Motor neuron (in vitro differentiated cells): Measurements from ENCODE around the gene EDN1. TPM values are rescaled to one million over a fixed set of nuclear protein-coding genes. Genes with fewer than 3 reads are reported as not detected.
"Not testable (repeated sequence)": the region's sequence is repeated elsewhere in the genome, so short reads cannot be mapped to it uniquely, and the experiment has no call there.

Experiments used
- ATAC-seq, 8 experiments: fragments of 200-7000 bp; cut with Tn5 transposase; replicated peaks in 6 of 8; 2 replicates each; pipeline ENCODE4 v1.8.0; 2021; ENCODE audit warnings: mild to moderate bottlenecking in 8 of 8, moderate library complexity in 8 of 8
- H3K27ac ChIP-seq, 2 donors: fragments of 250-450 bp; sonication (Bioruptor Pico); 2 replicates each; pipeline ENCODE4 v1.9.0; 2021; ENCODE audit warnings: antibody characterized with exemption in 2 of 2, mild to moderate bottlenecking in 2 of 2, moderate library complexity in 1 of 2
- H3K4me1 ChIP-seq, 2 donors: fragments of 250-450 bp; sonication (Bioruptor Pico); replicated peaks in 1 of 2; 2 replicates each; pipeline ENCODE4 v1.6.1; 2021; ENCODE audit warnings: antibody characterized with exemption in 2 of 2, mild to moderate bottlenecking in 2 of 2, moderate library complexity in 1 of 2
- H3K4me3 ChIP-seq, 5 donors: fragments of 250-450 bp; sonication (Bioruptor Pico); 2 replicates each; pipeline ENCODE4 v1.9.0; 2021; ENCODE audit warnings: antibody characterized with exemption in 5 of 5, mild to moderate bottlenecking in 5 of 5, moderate library complexity in 4 of 5
- WGBS, 10 experiments: fragments of 450-650 bp; shearing (Covaris generic); methylation state at CpG; one replicate each; pipeline ENCODE4 v1.0.0; 2022; 5-methylcytosine and 5-hydroxymethylcytosine counted together
- in situ Hi-C, 9 experiments: fragments of 400-800 bp; cut with MboI; loops; one replicate each; pipeline ENCODE4 v1.15.0; 2021; ENCODE audit warnings: low sequenced_read_pairs in 9 of 9, low pct_unique_long_range_greater_than_20kb in 2 of 9; ENCODE audit not compliant: unreplicated experiment in 9 of 9
- total RNA-seq, 8 experiments: library from RNA; unstranded; fragments of 300-600 nt; gene quantifications; 2 replicates each; pipeline versions ENCODE4 v1.2.3 to v1.2.4, GENCODE V29; 2022

Gene EDN1
- total RNA-seq, 8 experiments from 2014 or later, result 0.22 to 5.8 (median 0.55) TPM; not detected in 1

DNA sequence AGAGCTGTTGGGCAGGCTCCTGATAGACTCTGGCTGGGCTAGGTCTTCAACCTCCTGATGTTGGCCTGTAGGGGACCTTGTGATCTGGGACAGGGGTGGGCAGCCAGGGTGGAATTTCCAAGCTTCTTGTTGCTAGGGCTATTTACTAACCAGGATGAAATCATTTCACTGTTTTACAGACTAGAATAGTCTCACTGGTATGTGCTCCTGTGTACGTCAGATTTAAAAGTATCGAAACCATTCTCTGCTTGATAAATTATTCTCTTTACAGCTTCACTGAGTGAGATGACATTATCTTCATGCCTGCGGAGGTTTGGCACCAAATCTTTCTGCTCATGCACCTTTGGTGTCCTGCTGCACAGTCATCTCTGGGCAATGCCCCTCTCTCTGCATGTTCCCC is 10.9 kb downstream of the EDN1 start:
- Histone ChIP-seq H3K4me3 (no peak overlapping the region), H3K4me1 (no peaks in the 10 kb centered on the region), H3K27ac (no peak overlapping the region)
- ATAC-seq, result no peak
- 72 to 100% (median 92%) methylated on average over 1 to 3 of the region's 3 CpGs; no CpG with 5 or more reads in 1 of the 10 experiments for WGBS, 10 experiments
- in situ Hi-C loops, result no loop called here

GRCh38 chr6:12304487-12304886 is 14.3 kb downstream of the EDN1 start:
- H3K27ac ChIP-seq, result no peak overlapping the region
- in situ Hi-C loops, result no loop called here
- H3K4me3 ChIP-seq, result no peak overlapping the region
- ATAC-seq, result no peak
- 64 to 100% (median 86%) methylated on average over 1 to 2 of the region's 2 CpGs; no CpG with 5 or more reads in 1 of the 10 experiments for WGBS, 10 experiments
- no peaks in the 10 kb centered on the region for H3K4me1 ChIP-seq

DNA sequence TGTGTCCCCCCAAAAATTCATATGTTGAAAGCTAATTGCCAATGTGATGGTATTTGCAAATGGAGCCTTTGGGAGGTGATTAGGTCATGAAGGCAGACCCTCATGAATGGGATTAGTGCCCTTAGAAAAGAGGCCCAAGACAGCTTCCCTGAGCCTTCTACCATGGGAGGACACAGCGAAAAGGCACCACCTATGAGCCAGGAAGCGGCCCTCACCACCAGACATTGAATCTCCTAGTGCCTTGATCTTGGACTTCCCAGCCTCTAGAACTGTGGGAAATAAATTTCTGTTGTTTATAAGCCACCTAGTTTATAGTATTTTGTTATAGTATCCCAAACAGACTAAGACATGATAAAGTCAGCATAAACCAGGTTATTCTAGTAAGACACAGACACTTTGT is 18.9 kb downstream of the EDN1 start:
- ATAC-seq, result no peak

GRCh38 chr6:12311106-12311505 is 20.9 kb downstream of the EDN1 start:
- in situ Hi-C loops, result no loop called here
- Histone ChIP-seq H3K4me3 (no peak overlapping the region), H3K27ac (no peak overlapping the region), H3K4me1 (peaks cover 3% of the 10 kb centered on the region in 2 donors)
- no peak for ATAC-seq
- WGBS, 10 experiments, result 80 to 100% (median 100%) methylated on average over 1 to 2 of the region's 2 CpGs; no CpG with 5 or more reads in 3 of the 10 experiments

More for the DNA sequence above, 18.9 kb downstream of the EDN1 start:
- no peak overlapping the region for H3K4me3 ChIP-seq
- in situ Hi-C loops, result no loop called here
- H3K27ac ChIP-seq, result no peak overlapping the region
- WGBS, 10 experiments, result 100% methylated on average over 1 to 2 of the region's 2 CpGs; no CpG with 5 or more reads in 7 of the 10 experiments
- H3K4me1 ChIP-seq, result peaks cover 3% of the 10 kb centered on the region in 2 donors

GRCh38 chr6:12312736-12313135 is 22.6 kb downstream of the EDN1 start:
- H3K4me3 ChIP-seq, result no peak overlapping the region
- in situ Hi-C loops, result no loop called here
- 0 to 93% (median 56%) methylated on average over 1 to 2 of the region's 2 CpGs; no CpG with 5 or more reads in 4 of the 10 experiments for WGBS, 10 experiments
- H3K4me1 ChIP-seq, result peaks cover 3% of the 10 kb centered on the region in 2 donors
- ATAC-seq, result no peak
- no peak overlapping the region for H3K27ac ChIP-seq

- no peak overlapping the region for H3K4me3 ChIP-seq
- peaks cover 3% of the 10 kb centered on the region in 2 donors for H3K4me1 ChIP-seq
- no peak overlapping the region for H3K27ac ChIP-seq
- in situ Hi-C loops, result no loop called here
- 0 to 100% (median 71%) methylated on average over 1 to 12 of the region's 12 CpGs for WGBS, 10 experiments
- ATAC-seq, result peak in 1 of 8 experiments; percentile 45
These were observed 23.3 kb downstream of the EDN1 start for GRCh38 chr6:12313306-12313991.

GRCh38 chr6:12313992-12314589 is 23.9 kb downstream of the EDN1 start:
- peak in 1 of 8 experiments; percentile 48 for ATAC-seq
- Histone ChIP-seq H3K27ac (no peak overlapping the region), H3K4me1 (peaks cover 3% of the 10 kb centered on the region in 2 donors), H3K4me3 (no peak overlapping the region)
- in situ Hi-C loops, result no loop called here
- WGBS, 10 experiments, result 10 to 100% (median 84%) methylated on average over 2 to 8 of the region's 8 CpGs; no CpG with 5 or more reads in 1 of the 10 experiments

- Histone ChIP-seq H3K4me3 (no peak overlapping the region), H3K4me1 (peaks cover 3% of the 10 kb centered on the region in 2 donors), H3K27ac (no peak overlapping the region)
- 48 to 87% (median 75%) methylated on average over 1 to 5 of the region's 5 CpGs; no CpG with 5 or more reads in 2 of the 10 experiments for WGBS, 10 experiments
- no peak for ATAC-seq
- in situ Hi-C loops, result no loop called here
These were observed 24.6 kb downstream of the EDN1 start for GRCh38 chr6:12314751-12315150.

DNA sequence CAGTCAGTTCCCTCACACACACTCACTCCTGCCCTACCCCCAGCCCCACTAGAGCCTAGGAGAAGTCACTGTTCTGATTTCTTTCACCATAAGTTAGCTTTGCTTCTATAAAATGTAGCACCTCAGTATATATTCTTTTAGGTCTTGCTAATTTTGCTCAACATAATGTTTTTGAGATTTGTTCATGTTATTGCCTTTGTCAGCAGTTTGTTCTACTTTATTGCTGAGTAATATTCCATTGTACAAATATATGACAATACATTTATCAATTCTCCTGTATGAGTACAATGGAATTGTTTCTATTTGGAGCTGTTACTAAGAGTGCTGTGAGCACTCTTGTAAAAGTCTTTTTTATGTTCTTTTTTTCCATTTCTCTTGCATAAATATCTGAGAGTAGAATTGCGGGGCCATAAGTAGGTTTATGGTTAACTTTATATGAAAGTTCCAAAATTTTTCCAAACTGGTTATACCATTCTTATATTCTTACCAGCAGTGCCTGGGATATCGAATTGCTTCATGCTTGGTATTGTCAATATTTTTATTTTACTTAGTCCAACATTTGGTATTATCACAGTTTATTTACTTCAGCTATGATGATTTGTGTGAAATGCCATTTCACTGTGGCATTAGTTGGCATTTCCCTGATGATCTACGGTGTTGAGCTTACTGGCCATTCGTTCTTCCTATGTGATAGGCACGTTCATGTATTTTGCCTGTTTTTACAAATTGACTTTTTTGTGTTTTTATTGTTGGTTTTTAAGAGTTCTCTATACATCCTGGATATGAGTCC is 25.3 kb downstream of the EDN1 start:
- Histone ChIP-seq H3K4me3 (no peak overlapping the region), H3K4me1 (peaks cover 3% of the 10 kb centered on the region in 2 donors), H3K27ac (no peak overlapping the region)
- WGBS, 10 experiments, result 83 to 100% (median 91%) methylated on average over 1 to 5 of the region's 5 CpGs
- in situ Hi-C loops, result no loop called here
- no peak for ATAC-seq

DNA sequence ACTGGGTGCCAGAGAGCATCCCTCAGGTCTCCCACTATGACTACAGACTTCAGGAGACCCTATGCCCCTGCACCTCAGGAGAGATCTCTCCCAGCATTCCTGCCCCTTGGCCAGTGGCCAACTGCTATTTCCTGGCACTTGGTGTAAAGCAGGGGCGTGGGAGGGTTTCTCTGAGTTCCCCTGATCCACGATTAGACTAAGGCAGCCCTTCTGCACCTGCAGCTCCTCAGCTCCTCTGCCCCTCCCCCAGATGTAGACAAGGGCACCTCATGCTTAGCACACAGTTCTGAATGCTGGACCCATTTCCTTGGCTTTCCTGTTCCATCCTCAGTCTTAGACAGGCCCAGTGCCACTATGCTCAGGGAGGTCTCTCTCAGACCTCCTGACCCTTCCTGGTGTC is 28.6 kb downstream of the EDN1 start:
- Histone ChIP-seq H3K4me1 (no peaks in the 10 kb centered on the region), H3K27ac (no peak overlapping the region), H3K4me3 (no peak overlapping the region)
- in situ Hi-C loops, result no loop called here
- ATAC-seq, result no peak
- WGBS, 10 experiments, result 40 to 100% (median 93%) methylated on average over 1 to 2 of the region's 2 CpGs; no CpG with 5 or more reads in 7 of the 10 experiments

DNA sequence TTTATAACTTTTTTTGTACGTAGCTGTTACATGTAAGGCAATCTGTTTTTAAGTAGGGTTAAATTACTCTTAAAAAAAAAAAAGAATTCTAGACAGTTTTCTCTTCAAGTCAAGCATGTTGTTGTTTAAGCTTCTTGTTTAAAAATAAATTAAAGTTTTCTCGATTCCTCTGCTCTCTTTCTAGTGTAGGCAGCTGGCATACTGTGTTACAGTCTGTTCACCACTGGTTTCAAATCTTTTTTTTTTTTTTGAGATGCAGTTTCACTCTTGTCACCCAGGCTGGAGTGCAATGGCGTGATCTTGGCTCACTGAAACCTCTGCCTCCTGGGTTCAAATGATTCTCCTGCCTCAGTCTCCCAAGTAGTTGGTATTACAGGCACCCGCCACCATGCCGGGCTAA is 29.9 kb downstream of the EDN1 start:
- ATAC-seq, H3K4me1 ChIP-seq, H3K4me3 ChIP-seq, H3K27ac ChIP-seq, in situ Hi-C loops: not testable (repeated sequence)
- 61 to 100% (median 87%) methylated on average over 2 to 5 of the region's 5 CpGs; no CpG with 5 or more reads in 1 of the 10 experiments for WGBS, 10 experiments

GRCh38 chr6:12324099-12324498 is 33.9 kb downstream of the EDN1 start:
- Histone ChIP-seq H3K27ac (no peak overlapping the region), H3K4me1 (no peaks in the 10 kb centered on the region), H3K4me3 (no peak overlapping the region)
- in situ Hi-C loops, result no loop called here
- whole genome bisulfite sequencing, 10 experiments, result 45 to 100% (median 71%) methylated on average over 1 to 3 of the region's 3 CpGs; no CpG with 5 or more reads in 3 of the 10 experiments
- peak in 3 of 8 experiments; percentile 30 to 99 (median 95) for ATAC-seq

- Histone ChIP-seq H3K4me3 (no peak overlapping the region), H3K4me1 (no peaks in the 10 kb centered on the region), H3K27ac (no peak overlapping the region)
- in situ Hi-C loops, result no loop called here
- ATAC-seq, result no peak
These were observed 34.6 kb downstream of the EDN1 start for GRCh38 chr6:12324748-12325147.
